ENCODE measurements around the gene SP140. TPM values are rescaled to one million over a fixed set of nuclear protein-coding genes. Genes with fewer than 3 reads are reported as not detected.

SP140 gene
- total RNA-seq, 1 experiment from 2014 or later = 1.1 TPM

- BruUV-seq (replicated peaks) = no TSS peak
- DNase-seq (ENCODE audit: low read depth, low spot score) = no peak
- intact Hi-C loops (cut with micrococcal nuclease; ENCODE audit: unreplicated experiment) (no loop called here), in situ Hi-C loops (cut with HindIII; ENCODE audit: low pct_unique_long_range_greater_than_20kb, low sequenced_read_pairs) (no loop called here)
- TF ChIP-seq, protein P1, sequence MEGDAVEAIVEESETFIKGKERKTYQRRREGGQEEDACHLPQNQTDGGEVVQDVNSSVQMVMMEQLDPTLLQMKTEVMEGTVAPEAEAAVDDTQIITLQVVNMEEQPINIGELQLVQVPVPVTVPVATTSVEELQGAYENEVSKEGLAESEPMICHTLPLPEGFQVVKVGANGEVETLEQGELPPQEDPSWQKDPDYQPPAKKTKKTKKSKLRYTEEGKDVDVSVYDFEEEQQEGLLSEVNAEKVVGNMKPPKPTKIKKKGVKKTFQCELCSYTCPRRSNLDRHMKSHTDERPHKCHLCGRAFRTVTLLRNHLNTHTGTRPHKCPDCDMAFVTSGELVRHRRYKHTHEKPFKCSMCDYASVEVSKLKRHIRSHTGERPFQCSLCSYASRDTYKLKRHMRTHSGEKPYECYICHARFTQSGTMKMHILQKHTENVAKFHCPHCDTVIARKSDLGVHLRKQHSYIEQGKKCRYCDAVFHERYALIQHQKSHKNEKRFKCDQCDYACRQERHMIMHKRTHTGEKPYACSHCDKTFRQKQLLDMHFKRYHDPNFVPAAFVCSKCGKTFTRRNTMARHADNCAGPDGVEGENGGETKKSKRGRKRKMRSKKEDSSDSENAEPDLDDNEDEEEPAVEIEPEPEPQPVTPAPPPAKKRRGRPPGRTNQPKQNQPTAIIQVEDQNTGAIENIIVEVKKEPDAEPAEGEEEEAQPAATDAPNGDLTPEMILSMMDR (IDR thresholded peaks at IDR 0.05) = no peak
- TF ChIP-seq SIN3A (IDR thresholded peaks at IDR 0.05; ENCODE audit: borderline replicate concordance, insufficient read depth, low read depth, low read length) (no peak), POLR2AphosphoS5 (IDR thresholded peaks at IDR 0.05; ENCODE audit: low read depth, low read length) (no peak), TCF7L2 (IDR thresholded peaks at IDR 0.05; ENCODE audit: low read depth, low read length) (no peak)
- TF ChIP-seq, protein P2, sequence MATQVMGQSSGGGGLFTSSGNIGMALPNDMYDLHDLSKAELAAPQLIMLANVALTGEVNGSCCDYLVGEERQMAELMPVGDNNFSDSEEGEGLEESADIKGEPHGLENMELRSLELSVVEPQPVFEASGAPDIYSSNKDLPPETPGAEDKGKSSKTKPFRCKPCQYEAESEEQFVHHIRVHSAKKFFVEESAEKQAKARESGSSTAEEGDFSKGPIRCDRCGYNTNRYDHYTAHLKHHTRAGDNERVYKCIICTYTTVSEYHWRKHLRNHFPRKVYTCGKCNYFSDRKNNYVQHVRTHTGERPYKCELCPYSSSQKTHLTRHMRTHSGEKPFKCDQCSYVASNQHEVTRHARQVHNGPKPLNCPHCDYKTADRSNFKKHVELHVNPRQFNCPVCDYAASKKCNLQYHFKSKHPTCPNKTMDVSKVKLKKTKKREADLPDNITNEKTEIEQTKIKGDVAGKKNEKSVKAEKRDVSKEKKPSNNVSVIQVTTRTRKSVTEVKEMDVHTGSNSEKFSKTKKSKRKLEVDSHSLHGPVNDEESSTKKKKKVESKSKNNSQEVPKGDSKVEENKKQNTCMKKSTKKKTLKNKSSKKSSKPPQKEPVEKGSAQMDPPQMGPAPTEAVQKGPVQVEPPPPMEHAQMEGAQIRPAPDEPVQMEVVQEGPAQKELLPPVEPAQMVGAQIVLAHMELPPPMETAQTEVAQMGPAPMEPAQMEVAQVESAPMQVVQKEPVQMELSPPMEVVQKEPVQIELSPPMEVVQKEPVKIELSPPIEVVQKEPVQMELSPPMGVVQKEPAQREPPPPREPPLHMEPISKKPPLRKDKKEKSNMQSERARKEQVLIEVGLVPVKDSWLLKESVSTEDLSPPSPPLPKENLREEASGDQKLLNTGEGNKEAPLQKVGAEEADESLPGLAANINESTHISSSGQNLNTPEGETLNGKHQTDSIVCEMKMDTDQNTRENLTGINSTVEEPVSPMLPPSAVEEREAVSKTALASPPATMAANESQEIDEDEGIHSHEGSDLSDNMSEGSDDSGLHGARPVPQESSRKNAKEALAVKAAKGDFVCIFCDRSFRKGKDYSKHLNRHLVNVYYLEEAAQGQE (IDR thresholded peaks at IDR 0.05; ENCODE audit: insufficient read depth in 1 of 2, low read depth in 2 of 2, low read length in 1 of 2) = no peak
- H3K4me3 ChIP-seq (ENCODE audit: low read depth in 2 of 2, low read length in 2 of 2) = no peak overlapping the region
- H3K9me3 ChIP-seq (ENCODE audit: control insufficient read depth, insufficient read depth, low read depth, low read length) = no peaks in the 10 kb centered on the region
- no peaks in the 10 kb centered on the region for H3K27me3 ChIP-seq (ENCODE audit: control insufficient read depth, insufficient read depth, low read length)
- ChIA-PET CTCF (no interaction called here), POLR2A (no interaction called here)
- no peak for ATAC-seq
- H3K4me1 ChIP-seq (ENCODE audit: control insufficient read depth, insufficient read depth, low read length) = no peaks in the 10 kb centered on the region
- H3K27ac ChIP-seq (ENCODE audit: low read length) = no peak overlapping the region
- H3K36me3 ChIP-seq (ENCODE audit: control insufficient read depth, insufficient read depth, low read length) = no peaks in the 10 kb centered on the region
These were observed 80.9 kb downstream of the SP140 start for GRCh38 chr2:230306474-230306873.

GRCh38 chr2:230307485-230307884, 81.9 kb downstream of the SP140 start:
- in situ Hi-C loops (cut with HindIII; ENCODE audit: low pct_unique_long_range_greater_than_20kb, low sequenced_read_pairs) (no loop called here), intact Hi-C loops (cut with micrococcal nuclease; ENCODE audit: unreplicated experiment) (no loop called here)
- ATAC-seq (no peak), DNase-seq (ENCODE audit: low read depth, low spot score) (no peak)
- POLR2A ChIA-PET = no interaction called here
- Histone ChIP-seq H3K4me1 (ENCODE audit: control insufficient read depth, insufficient read depth, low read length) (no peaks in the 10 kb centered on the region), H3K9me3 (ENCODE audit: control insufficient read depth, insufficient read depth, low read depth, low read length) (no peaks in the 10 kb centered on the region), H3K27ac (ENCODE audit: low read length) (no peak overlapping the region), H3K27me3 (ENCODE audit: control insufficient read depth, insufficient read depth, low read length) (no peaks in the 10 kb centered on the region), H3K4me3 (ENCODE audit: low read depth in 2 of 2, low read length in 2 of 2) (no peak overlapping the region), H3K36me3 (ENCODE audit: control insufficient read depth, insufficient read depth, low read length) (no peaks in the 10 kb centered on the region)
- TF ChIP-seq POLR2AphosphoS5 (IDR thresholded peaks at IDR 0.05; ENCODE audit: low read depth, low read length) (no peak), TCF7L2 (IDR thresholded peaks at IDR 0.05; ENCODE audit: low read depth, low read length) (no peak), SIN3A (IDR thresholded peaks at IDR 0.05; ENCODE audit: borderline replicate concordance, insufficient read depth, low read depth, low read length) (no peak)
- TF ChIP-seq, protein P2 (IDR thresholded peaks at IDR 0.05; ENCODE audit: insufficient read depth in 1 of 2, low read depth in 2 of 2, low read length in 1 of 2) = no peak
- TF ChIP-seq, protein P1 (IDR thresholded peaks at IDR 0.05) = no peak
- BruUV-seq (replicated peaks) = no TSS peak
- CTCF ChIA-PET = no interaction called here
